K562 (cell line): ENCODE measurements around the gene MAP3K4. TPM values are rescaled to one million over a fixed set of nuclear protein-coding genes. Genes with fewer than 3 reads are reported as not detected.

Experiments used
- ATAC-seq: fragments of 200-7000 bp; cut with Tn5 transposase; 3 replicates; pipeline ENCODE4 v1.9.1; 2020; ENCODE audit warnings: moderate library complexity
- BruUV-seq: library from RNA; stranded (reverse); fragments of 400-500 nt; replicated peaks from 2 replicates; lab custom pipeline; 2021; lab: Mats Ljungman, UMichigan
- CTCF ChIA-PET: fragments of 300-600 bp; formaldehyde crosslinking; extraction: SDS; loops from one replicate; lab custom pipeline; 2021; ENCODE audit warnings: low intra/inter-chr PET ratio; lab: Yijun Ruan, JAX
- POLR2A ChIA-PET: fragments of 300-600, 350-650 bp; sonication (Branson Sonifier 250); formaldehyde crosslinking; extraction: SDS; loops from one replicate; lab custom pipeline; 2021; ENCODE audit warnings: antibody characterized with exemption, inconsistent platforms; lab: Yijun Ruan, JAX
- DNase-seq, 4 experiments: peaks; one replicate each; pipeline versions ENCODE4 v3.0.0 to v3.0.0-alpha.2; 2011 to 2018; ENCODE audit warnings: low spot score in 3 of 4, mixed read lengths in 3 of 4; ENCODE audit errors: extremely low read depth in 1 of 4
- FAIRE-seq: peaks from 2 replicates; lab custom pipeline; 2011; peaks lifted over from hg19 to GRCh38; lab: Jason Lieb, UNC
- H2AFZ ChIP-seq: 2 replicates; pipeline ENCODE4 v1.6.0; 2011; ENCODE audit warnings: low read depth, low read length, control low read depth, inconsistent platforms
- H3K27ac ChIP-seq: fragments of 200-600 bp; 3 replicates; pipeline ENCODE4 v1.8.0; 2011; ENCODE audit warnings: low read depth, mild to moderate bottlenecking, control low read depth, inconsistent platforms, low read length, moderate library complexity, mixed read lengths; ENCODE audit errors: extremely low read depth
- H3K27me3 ChIP-seq, 2 experiments: fragments of 300-600 bp in 1 of 2; 2 replicates in 1 of 2; 3 replicates in 1 of 2; pipeline versions ENCODE4 v1.6.0 to v1.8.0; 2011; ENCODE audit warnings: inconsistent platforms in 2 of 2, low read length in 2 of 2, mild to moderate bottlenecking in 1 of 2, mixed read lengths in 1 of 2, moderate library complexity in 1 of 2; ENCODE audit not compliant: control insufficient read depth in 2 of 2, insufficient read depth in 2 of 2
- H3K36me3 ChIP-seq: fragments of 300-600 bp; 3 replicates; pipeline ENCODE4 v1.8.0; 2011; ENCODE audit warnings: mild to moderate bottlenecking, low read length, inconsistent platforms; ENCODE audit not compliant: control insufficient read depth, insufficient read depth
- H3K4me1 ChIP-seq, 2 experiments: fragments of 200-600 bp in 1 of 2; replicated peaks in 1 of 2; 2 replicates in 1 of 2; 3 replicates in 1 of 2; pipeline versions ENCODE4 v1.5.1 to v1.8.0; 2011; ENCODE audit warnings: inconsistent platforms in 2 of 2, low read length in 2 of 2, mild to moderate bottlenecking in 1 of 2, mixed read lengths in 1 of 2, moderate library complexity in 1 of 2; ENCODE audit not compliant: control insufficient read depth in 2 of 2, insufficient read depth in 2 of 2
- H3K4me2 ChIP-seq: 2 replicates; pipeline ENCODE4 v1.6.1; 2011; ENCODE audit warnings: low read length, control low read depth, inconsistent platforms, mixed read lengths; ENCODE audit not compliant: insufficient read depth
- H3K4me3 ChIP-seq: fragments of 200-600 bp; sonication (generic), shearing (Covaris generic); 2 replicates; pipeline ENCODE4 v1.5.1; 2016; ENCODE audit warnings: control low read depth, inconsistent platforms
- H3K79me2 ChIP-seq: fragments of 200-600 bp; 3 replicates; pipeline ENCODE4 v1.8.0; 2011; ENCODE audit warnings: low read length, inconsistent platforms; ENCODE audit not compliant: control insufficient read depth, insufficient read depth
- H3K9ac ChIP-seq, 2 experiments: 2 replicates each; pipeline versions ENCODE4 v1.6.0 to v1.6.1; 2011; ENCODE audit warnings: low read depth in 2 of 2, low read length in 2 of 2, control low read depth in 1 of 2, inconsistent platforms in 1 of 2, mild to moderate bottlenecking in 1 of 2, mixed read lengths in 1 of 2; ENCODE audit not compliant: insufficient read depth in 1 of 2
- H3K9me1 ChIP-seq: one replicate; pipeline ENCODE4 v1.6.0; 2011; ENCODE audit warnings: inconsistent platforms, mild to moderate bottlenecking, low read length, moderate library complexity; ENCODE audit not compliant: control insufficient read depth, insufficient read depth
- H3K9me3 ChIP-seq: replicated peaks from 2 replicates; pipeline ENCODE4 v1.5.1; 2011; ENCODE audit warnings: low read depth, low read length, inconsistent platforms; ENCODE audit not compliant: control insufficient read depth, insufficient read depth
- H4K20me1 ChIP-seq: replicated peaks from 2 replicates; pipeline ENCODE4 v1.6.1; 2011; ENCODE audit warnings: low read length, inconsistent platforms, mixed read lengths; ENCODE audit not compliant: control insufficient read depth, insufficient read depth
- ASH1L ChIP-seq: fragments of 450-650 bp; IDR thresholded peaks from 2 replicates; pipeline ENCODE4 v1.6.1; 2018; ENCODE audit warnings: borderline replicate concordance, mild to moderate bottlenecking, low read depth; ENCODE audit not compliant: partially characterized antibody
- GABPB1 ChIP-seq: sonication (generic); formaldehyde crosslinking; IDR thresholded peaks from 2 replicates; pipeline ENCODE4 v1.8.0; 2022; ENCODE audit warnings: mild to moderate bottlenecking, missing genetic modification reagents
- HDAC1 ChIP-seq, 2 experiments: fragments of 450-650 bp; IDR thresholded peaks; 2 replicates each; pipeline ENCODE4 v1.6.1; 2016 to 2017; ENCODE audit warnings: inconsistent platforms in 1 of 2, mild to moderate bottlenecking in 1 of 2, moderate library complexity in 1 of 2
- JUNB ChIP-seq: fragments of 450-650 bp; formaldehyde crosslinking; conservative IDR thresholded peaks from 2 replicates; pipeline ENCODE4 v1.4.0; 2020; ENCODE audit warnings: mild to moderate bottlenecking
- RBFOX2 ChIP-seq: fragments of 200-400 bp; formaldehyde crosslinking; IDR thresholded peaks from 2 replicates; pipeline ENCODE4 v1.6.1; 2017; ENCODE audit warnings: low read depth, mild to moderate bottlenecking, low read length, moderate library complexity
- RHOXF2B ChIP-seq: fragments of 250-450 bp; sonication (Bioruptor Pico); conservative IDR thresholded peaks from 2 replicates; pipeline ENCODE4 v1.5.1; 2021
- THAP7 ChIP-seq: fragments of 250-450 bp; sonication (Bioruptor Pico); IDR thresholded peaks from 2 replicates; pipeline ENCODE4 v1.5.0; 2021
- ZC3H11A ChIP-seq: IDR thresholded peaks from 2 replicates; pipeline ENCODE4 v1.6.1; 2012; ENCODE audit warnings: low read depth, low read length, improper control_type of control experiment
- ZC3H4 ChIP-seq: sonication (generic); formaldehyde crosslinking; IDR thresholded peaks from 2 replicates; pipeline ENCODE4 v1.9.0; 2021; ENCODE audit warnings: missing genetic modification reagents, borderline replicate concordance
- ZFP1 ChIP-seq: fragments of 450-650 bp; formaldehyde crosslinking; IDR thresholded peaks from 2 replicates; pipeline ENCODE4 v1.4.0; 2020; ENCODE audit warnings: mild to moderate bottlenecking, mixed read lengths
- ZNF239 ChIP-seq: fragments of 250-450 bp; sonication (Bioruptor Pico); IDR thresholded peaks from 2 replicates; pipeline ENCODE4 v1.4.0; 2020; ENCODE audit warnings: mild to moderate bottlenecking
- ZNF318 ChIP-seq, 2 experiments: fragments of 450-650 bp; IDR thresholded peaks; 2 replicates each; pipeline ENCODE4 v1.6.1; 2016; ENCODE audit warnings: mild to moderate bottlenecking in 2 of 2, borderline replicate concordance in 1 of 2, low read depth in 1 of 2, moderate library complexity in 1 of 2
- ZNF41 ChIP-seq: fragments of 250-450 bp; sonication (Bioruptor Pico); conservative IDR thresholded peaks from 2 replicates; pipeline ENCODE4 v1.4.0; 2020; ENCODE audit warnings: mild to moderate bottlenecking
- ZNF696 ChIP-seq: fragments of 250-450 bp; sonication (Bioruptor Pico); conservative IDR thresholded peaks from 2 replicates; pipeline ENCODE4 v1.4.0; 2020; ENCODE audit warnings: mild to moderate bottlenecking, moderate library complexity
- WGBS: fragments of 100-300 bp; shearing (Covaris generic); methylation state at CpG from one replicate; pipeline ENCODE4 v1.1.6; 2016; ENCODE audit warnings: low coverage, mixed read lengths; ENCODE audit not compliant: insufficient coverage; ENCODE audit errors: missing lambda C conversion rate; 5-methylcytosine and 5-hydroxymethylcytosine counted together
- in situ Hi-C: fragments of 300-500 bp; cut with MboI; formaldehyde crosslinking; loops from 4 replicates; pipeline ENCODE4 v1.15.0; 2018; ENCODE audit warnings: inconsistent platforms, mixed read lengths
- intact Hi-C: fragments of 100-400 bp; cut with micrococcal nuclease; formaldehyde crosslinking; loops from 2 replicates; pipeline ENCODE4 v1.14.2; 2022
- polyA plus RNA-seq, 8 experiments: library from polyadenylated mRNA; depleted of rRNA in 4 of 8; stranded (reverse) in 5 of 8; unstranded in 3 of 8; fragments of >200 nt; fragmentation: Nextera tagmentation in 2 of 8; fragmentation: Illumina TruSeq in 1 of 8; extraction: Ambion mirVana in 2 of 8; extraction: Trizol in 1 of 8; gene quantifications; 2 replicates each; pipeline versions ENCODE4 v1.2.1 to v1.2.3, GENCODE V29; 2011 to 2014; ENCODE audit warnings: inconsistent platforms in 1 of 8, missing spikeins in 1 of 8
- total RNA-seq, 7 experiments: library from RNA; depleted of rRNA in 6 of 7; stranded (reverse); fragments of >200 nt in 6 of 7; fragmentation: Illumina TruSeq in 2 of 7; extraction: Trizol in 2 of 7; gene quantifications; 2 replicates each; pipeline versions ENCODE4 v1.2.1 to v1.2.3, GENCODE V29; 2011 to 2021; ENCODE audit warnings: low replicate concordance in 1 of 7

MAP3K4 gene
- total and polyA plus RNA-seq, 9 of the 15 experiments (the other 6 are each of a cell fraction or from before 2014, with no cell fraction given), result 21.0 to 77.2 (median 48.9) TPM

- intact Hi-C loops (no loop called here), in situ Hi-C loops (no loop called here)
- ATAC-seq (no peak), DNase-seq (no peak), FAIRE-seq (no peak)
- H3K27me3 ChIP-seq, result peaks cover 0 to 3% of the 10 kb centered on the region in 2 experiments; a peak in 1 of 5 replicates
- H3K9me1 ChIP-seq, result no peaks in the 10 kb centered on the region
- CTCF ChIA-PET, result no interaction called here
- H3K36me3 ChIP-seq, result no peaks in the 10 kb centered on the region
- H3K79me2 ChIP-seq, result no peaks in the 10 kb centered on the region
- no peak overlapping the region for H3K4me3 ChIP-seq
- WGBS, result 28% methylated on average over 4 of the region's 4 CpGs
- no peaks in the 10 kb centered on the region for H4K20me1 ChIP-seq
- H2AFZ ChIP-seq, result no peak overlapping the region
- no peak overlapping the region for H3K27ac ChIP-seq
- POLR2A ChIA-PET, result no interaction called here
- H3K4me2 ChIP-seq, result no peak overlapping the region
- peaks cover under 1 to 15% of the 10 kb centered on the region in 2 experiments; a peak in 4 of 5 replicates for H3K4me1 ChIP-seq
- BruUV-seq, result no TSS peak
- H3K9ac ChIP-seq, result no peak overlapping the region
- peaks cover 3% of the 10 kb centered on the region for H3K9me3 ChIP-seq
- TF ChIP-seq ZC3H11A, result no peak
- TF ChIP-seq GABPB1 (CRISPR knock-in tag), result no peak
- no peak for TF ChIP-seq ZC3H4 (CRISPR knock-in tag)
- TF ChIP-seq ZNF41, result no peak
- TF ChIP-seq ZNF239 (CRISPR knock-in tag), result no peak
- TF ChIP-seq ASH1L, result no peak
- no peak for TF ChIP-seq ZNF318 (IDR thresholded peaks at IDR 0.05; ENCODE audit: borderline replicate concordance in 1 of 2, low read depth in 1 of 2)
- no peak for TF ChIP-seq RHOXF2B
- no peak for TF ChIP-seq ZFP1 (CRISPR knock-in tag)
- no peak for TF ChIP-seq ZNF696 (CRISPR knock-in tag)
- no peak for TF ChIP-seq HDAC1 (IDR thresholded peaks at IDR 0.05)
- TF ChIP-seq JUNB (CRISPR knock-in tag), result no peak
- no peak for TF ChIP-seq RBFOX2
- no peak for TF ChIP-seq THAP7 (CRISPR knock-in tag)
Observed at GRCh38 chr6:160978141-160978901, 13.2 kb upstream of the MAP3K4 start.
